GM19025 (cell line): Measurements from ENCODE around the gene FAM169A.
"Not testable (repeated sequence)": the region's sequence is repeated elsewhere in the genome, so short reads cannot be mapped to it uniquely, and the experiment has no call there.

ENCODE experiments used
- ATAC-seq: cut with Tn5 transposase; IDR thresholded peaks from one replicate; pipeline ENCODE4 v1.9.1; 2021; ENCODE audit warnings: mild to moderate bottlenecking, low read depth, moderate library complexity; ENCODE audit not compliant: unreplicated experiment

FAM169A gene

DNA sequence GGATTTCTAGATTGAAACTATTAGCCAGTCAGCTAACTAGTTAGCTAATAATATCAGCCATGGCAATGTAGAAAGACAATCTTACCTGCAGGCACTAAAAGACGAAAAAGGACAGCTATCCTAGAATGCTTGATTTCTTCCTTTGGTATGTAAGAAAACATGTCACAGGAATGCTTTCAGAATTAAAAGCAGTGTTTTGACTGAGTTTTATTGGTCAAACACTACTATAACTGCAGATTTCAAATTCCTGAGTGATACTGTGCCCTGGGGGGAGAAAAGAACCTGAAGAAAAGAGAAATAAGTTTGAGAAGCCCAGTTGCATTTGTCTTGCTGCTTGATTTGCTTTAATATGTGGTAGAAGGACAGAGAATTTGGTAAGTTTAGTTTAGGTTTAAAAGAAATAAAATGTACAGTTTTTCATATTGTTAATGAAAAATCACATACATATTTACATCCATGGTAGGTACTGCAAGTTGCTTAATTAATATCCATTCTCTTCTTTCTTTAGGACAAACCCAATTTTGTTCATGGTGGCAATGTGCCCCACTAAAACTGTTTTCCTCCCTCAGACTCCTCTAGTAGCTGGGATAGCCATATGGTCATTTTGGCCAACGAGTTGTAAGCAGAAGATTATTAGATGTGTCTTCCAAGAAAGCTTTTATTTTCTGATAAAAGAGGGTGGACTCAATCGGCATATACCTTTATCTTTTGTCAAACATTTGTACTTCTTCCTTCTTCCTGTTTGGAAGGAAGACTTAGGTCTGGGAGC lies 4.3 kb upstream of the FAM169A start:
- no peak for ATAC-seq

DNA sequence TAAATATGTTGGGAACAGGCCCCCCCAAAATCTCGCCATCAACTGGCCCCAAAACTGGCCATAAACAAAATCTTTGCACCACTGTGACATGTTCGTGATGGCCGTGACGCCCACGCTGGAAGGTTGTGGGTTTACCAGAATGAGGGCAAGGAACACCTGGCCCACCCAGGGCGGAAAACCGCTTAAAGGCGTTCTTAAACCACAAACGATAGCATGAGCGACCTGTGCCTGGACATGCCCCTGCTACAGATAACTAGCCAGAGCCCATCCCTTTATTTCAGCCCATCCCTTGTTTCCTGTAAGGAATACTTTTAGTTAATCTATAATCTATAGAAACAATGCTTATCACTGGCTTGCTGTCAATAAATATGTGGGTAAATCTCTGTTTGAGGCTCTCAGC lies 3.2 kb upstream of the FAM169A start:
- not testable (repeated sequence) for ATAC-seq

DNA sequence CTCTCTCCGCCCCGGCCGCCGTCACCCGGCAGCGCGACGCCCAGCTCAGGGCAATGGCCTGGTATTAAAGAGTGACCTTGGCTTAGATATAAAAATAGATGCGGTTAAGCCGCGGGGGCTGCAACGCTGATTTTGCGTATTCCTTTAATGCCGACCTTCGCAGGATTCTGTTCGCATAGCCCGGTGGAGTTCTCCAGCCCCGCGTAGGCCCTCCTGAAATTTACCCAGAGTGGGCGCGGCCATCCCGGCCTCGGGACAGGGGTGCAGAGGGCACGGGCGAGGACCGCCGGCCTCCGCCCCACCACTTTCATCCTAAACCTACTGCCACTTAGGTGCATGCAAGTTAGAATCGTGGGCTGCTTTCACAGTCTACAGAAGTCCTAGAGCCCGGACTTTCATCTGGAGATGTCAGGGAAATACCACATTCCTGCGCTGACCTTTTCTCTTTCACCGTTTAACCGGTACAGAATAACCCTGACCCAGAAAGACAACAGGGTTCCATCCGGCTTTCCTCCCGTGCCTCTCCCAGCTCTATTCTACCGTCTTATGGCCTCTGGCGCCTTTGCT lies 492 bp upstream of the FAM169A start:
- ATAC-seq: peak; percentile 9

DNA sequence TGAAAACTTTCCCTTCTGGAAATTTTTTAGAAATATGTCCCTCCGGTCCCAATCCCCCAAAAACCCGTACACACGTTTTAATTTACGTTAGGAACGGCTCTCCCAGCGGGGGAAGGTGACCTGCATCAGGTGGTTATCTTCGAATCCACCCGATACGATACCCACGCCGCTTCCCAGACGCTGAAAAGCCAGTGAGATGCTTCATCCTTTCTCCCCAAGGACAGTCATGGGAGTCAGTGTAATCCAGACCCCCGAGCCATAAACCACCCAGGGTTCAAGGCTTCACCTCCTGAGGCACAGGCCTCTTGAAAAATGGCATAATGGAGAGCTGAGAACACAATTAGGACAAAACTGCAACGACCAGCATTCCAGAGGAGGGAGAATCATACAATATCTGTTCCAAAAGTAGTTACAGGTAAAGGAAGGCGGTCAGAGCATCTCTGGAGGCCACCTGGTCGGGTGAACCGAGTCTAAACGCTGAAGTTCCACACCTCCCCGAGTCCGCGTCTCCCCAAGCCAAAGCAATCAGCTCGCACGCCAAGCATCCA lies 857 bp downstream of the FAM169A start:
- no peak for ATAC-seq

DNA sequence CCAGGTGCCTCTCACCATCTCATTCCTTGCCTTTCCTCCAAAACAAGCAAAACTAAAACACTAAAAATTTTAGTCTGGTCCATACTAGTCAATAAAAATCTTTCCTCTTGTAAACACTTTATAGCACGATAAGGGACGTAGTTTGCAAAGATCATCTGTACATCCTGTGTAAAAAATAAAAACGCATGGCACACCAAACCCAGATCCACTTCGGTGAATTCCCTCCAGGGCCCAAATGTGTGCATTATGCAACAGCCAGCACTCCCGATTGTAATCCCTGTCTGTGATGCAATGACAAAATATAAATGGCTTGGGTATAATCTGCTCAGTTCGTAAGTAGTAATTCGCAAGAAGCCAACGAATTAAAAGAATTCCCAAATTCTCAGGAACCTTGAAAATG lies 1.4 kb downstream of the FAM169A start:
- ATAC-seq: no peak

DNA sequence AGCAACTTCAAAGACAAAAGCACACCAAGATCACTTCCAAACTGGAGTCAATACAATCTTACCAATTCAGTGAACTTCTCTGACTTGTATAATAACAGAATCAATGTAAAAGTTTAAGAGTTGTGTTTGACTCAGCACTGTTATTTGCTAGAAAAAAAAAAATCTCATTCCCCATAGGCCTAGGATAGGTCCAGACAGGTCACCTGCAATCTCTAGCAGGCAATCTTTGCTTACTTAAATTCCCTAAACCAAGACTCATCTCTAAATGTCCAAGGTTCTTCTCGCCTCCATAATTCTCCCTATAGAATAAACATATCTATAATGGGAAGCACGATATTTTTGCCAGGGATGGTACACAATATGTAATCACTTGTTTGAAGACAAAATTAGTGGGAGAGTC lies 2.5 kb downstream of the FAM169A start:
- no peak for ATAC-seq

DNA sequence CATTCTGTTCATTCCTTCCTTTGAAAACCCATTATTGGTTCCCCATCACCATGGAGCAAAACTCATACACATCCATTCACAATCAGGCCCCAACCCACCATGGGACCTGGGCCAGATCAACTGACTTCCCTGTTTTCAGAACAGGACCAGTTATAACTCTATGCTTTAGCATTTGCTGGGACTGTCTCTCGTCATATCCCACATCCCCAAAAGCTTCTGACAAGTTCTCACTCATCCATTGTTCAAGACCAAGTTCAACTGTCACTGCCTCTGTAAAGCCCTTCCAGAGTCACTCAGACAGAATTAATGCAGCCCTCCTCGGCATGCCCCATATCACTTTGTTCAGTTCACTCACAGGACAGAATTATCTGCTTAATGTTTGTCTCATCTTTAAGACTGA lies 4.0 kb downstream of the FAM169A start:
- no peak for ATAC-seq

DNA sequence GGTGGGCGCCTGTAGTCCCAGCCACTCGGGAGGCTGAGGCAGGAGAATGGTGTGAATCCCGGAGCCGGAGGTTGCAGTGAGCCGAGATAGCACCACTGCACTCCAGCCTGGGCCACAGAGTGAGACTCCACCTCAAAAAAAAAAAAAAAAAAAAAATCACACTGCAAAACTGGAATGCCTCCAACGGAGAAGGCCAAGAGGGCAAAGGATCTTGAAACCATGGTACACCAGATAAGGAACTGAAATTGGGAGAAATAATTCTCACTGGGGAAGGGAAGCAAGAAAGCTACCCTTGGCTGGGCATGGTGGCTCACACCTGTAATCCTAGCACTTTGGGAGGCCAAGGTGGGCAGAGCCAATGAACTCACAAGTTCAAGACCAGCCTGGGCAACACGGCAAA lies 9.2 kb downstream of the FAM169A start:
- not testable (repeated sequence) for ATAC-seq

DNA sequence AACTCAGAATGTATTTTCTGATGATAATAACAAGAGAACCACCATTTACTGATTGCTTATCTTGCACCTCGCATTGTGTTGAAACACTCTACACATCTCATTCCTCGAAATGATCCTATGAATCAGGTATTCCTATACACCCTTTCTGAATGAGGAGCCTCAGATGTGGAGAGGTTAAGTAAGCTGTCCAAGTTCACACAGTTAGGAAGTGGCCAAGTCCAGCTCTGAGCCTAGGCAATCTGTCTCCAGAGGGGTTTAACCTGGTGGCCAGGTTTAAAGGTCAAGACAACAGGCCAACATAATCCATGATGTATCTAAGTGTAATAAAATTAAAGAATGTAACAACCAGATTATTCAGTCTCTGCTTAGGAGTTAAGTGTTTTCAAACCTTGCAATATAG lies 12.9 kb downstream of the FAM169A start:
- ATAC-seq: no peak

DNA sequence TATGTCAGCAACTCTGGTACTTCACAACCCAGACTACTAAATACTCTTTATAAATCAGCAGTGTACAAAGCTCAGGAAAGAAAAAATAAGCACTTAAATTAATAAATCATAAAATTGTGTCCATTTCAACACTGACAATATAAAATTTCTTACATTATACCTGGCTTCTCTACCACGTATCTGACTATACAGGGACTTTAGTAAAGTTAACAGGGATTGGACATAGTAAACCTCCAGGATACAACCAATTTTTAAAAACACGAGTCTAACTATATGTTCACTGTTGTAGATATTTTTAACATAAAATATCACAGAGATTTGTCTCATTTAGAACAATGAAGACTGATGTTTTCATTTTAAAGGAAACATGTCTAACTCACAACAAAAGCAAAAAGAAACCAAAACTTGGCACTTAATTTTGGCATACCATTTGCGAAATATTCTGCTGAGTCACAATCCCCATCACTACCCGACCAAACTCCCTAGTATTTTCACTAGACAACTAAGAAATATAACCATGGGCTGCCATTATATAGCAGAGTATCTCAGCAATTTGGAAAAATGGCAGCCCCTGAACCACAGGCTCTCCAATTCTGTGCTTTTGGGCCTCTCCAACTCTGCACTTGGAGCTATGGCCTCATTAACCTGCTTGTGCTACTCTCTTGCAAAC lies 14.4 kb downstream of the FAM169A start:
- ATAC-seq: no peak

DNA sequence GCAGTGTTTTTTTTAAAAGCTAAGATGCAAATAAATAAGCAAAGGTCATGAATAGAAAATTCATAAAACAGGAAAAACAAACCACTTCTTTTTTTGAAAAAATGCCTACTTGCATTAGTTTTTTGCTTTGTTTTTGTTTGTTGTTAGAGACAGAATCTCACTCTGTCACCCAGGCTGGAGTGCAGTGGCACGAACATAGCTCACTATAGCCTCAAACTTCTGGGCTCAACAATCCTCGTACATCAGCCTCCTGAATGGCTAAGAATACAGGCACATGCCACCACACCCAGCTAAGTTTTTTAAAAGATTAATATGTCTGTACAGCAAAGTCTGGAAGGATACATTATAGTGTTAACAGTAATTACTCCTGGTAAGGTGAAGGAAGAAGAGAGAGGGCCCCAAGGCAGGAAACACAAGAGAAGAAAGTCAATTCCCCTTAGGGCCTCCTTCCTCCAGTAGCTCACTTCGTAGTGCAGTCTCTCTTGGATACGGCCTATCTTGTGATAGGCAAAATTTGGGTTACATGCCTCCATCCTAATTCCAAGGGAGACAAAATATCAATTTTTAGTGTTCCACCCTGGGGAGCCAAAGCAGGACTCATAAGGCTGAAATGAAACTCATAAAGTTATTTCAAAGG lies 15.3 kb downstream of the FAM169A start:
- no peak for ATAC-seq

DNA sequence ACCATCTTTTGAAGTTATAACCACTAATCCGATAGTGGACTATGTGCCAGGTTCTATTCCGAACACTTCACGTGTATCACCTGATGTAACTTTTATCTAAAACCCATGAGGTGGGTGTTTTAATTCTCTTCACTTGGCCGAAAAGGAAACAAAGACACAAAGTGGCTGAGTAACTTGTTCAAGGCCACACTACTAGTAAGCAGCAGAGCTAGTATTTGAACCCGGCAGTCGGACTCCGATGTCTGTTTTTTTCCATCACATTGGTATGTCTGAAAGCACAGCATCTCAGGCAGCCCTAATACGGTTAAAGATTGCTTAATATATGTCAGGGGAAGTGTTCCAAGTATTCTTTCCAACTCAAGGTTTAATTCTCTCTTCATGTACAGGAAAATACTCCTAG lies 16.2 kb downstream of the FAM169A start:
- ATAC-seq: no peak

DNA sequence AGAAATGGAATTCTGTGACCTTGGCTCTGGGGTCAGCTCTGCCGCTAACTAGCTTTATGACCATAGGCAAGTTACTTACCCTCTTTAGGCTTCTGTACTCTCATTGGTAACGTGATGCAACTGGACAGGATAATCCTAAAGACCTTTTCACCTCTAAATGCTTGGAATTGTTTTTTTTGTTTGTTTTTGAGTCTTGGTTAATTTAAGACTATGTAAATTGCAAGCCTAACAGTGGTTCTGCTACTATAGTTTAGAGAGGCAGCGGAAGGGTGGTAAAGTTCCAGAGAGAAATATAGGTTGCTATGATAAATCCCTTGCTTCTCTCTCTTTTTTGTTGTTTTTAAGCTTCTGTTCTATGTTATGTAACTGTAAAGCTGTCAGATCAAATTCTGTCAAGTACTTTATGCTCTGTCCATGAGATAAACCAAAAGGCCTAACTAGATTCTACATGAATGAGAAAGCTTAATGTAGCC lies 17.6 kb downstream of the FAM169A start:
- ATAC-seq: no peak

DNA sequence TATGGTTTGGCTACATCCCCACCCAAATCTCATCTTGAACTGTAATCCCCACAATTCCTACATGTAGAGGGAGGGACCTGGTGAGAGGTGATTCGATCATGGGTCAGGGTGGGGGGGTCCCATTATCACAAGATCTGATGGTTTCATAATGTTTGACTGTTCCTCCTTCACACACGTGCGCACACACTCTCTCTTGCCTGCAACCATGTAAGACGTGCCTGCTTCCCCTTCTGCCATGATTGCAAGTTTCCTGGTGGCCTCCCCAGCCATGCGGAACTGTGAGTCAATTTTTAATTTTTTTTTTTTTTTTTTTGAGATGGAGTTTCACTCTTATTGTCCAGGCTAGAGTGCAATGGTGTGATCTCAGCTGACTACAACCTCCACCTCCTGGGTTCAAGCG lies 27.0 kb downstream of the FAM169A start:
- ATAC-seq: no peak

DNA sequence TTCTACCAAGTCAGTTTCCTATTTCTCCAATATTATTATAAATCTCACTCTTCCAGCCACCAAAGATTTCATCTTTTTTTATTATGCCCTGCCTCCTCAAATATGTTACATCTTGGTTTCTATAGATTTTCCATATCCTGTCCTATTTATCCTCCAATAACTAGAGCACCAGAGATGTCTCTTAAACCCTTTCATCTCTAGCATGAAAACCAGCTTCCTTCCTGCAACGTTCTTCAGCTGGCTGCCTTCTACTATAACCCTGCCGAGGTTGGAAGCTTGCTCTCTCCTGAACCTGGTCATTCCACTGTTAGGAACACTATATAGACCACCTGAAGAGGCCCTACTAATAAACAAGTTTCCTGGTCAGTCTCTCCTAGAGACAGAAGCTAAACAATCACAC lies 27.9 kb downstream of the FAM169A start:
- no peak for ATAC-seq

DNA sequence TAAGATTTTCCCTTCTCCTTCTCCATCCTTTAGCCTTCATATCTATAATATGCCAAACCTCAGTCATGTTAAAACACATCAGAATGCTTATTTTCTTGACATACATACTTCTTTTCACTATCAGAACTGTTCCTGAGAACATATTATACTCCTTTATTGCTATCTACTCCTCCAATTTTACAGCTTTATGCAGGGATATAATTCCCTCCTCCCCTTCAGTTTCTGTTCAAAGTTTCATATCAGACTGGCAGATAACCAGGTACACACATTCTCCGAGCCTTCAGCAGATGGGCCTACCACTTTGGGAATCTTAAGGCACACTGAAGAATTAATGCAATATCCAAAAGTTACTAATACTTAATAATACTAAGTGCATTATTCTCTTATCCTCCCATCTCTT lies 29.1 kb downstream of the FAM169A start:
- no peak for ATAC-seq

DNA sequence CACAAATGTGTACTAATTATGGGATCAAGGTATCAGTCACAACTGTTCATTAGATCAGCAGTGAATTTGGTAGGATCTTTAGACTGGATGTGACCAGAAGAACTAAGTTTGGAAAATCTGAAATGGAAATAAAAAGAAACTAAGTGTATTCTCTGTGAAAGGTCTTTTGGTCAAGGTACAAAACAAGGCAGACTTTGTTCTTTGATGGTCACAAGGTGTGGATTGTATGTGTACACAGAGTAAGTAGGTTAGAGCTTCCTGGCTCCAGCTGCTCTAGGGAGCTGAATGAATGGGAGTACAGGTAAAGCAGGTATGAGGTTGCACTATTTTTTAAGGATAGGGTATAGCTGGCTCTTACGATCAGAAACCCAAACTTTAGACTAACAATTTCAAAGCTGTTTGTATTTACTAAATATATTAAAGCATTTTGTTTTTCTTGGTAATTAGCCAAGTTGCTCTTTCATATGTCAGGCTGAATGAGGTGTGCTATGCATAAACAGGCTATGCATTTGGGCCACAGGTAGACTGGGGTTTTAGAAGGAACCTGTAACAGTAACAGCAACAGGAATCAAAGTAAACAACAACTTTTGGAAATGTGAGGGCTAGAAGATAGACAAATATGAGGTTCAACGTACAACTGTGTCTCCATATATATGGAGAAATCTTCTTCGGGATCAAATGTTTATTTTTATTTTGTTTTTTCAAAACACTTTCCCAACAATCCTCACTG lies 32.5 kb downstream of the FAM169A start:
- ATAC-seq: no peak

DNA sequence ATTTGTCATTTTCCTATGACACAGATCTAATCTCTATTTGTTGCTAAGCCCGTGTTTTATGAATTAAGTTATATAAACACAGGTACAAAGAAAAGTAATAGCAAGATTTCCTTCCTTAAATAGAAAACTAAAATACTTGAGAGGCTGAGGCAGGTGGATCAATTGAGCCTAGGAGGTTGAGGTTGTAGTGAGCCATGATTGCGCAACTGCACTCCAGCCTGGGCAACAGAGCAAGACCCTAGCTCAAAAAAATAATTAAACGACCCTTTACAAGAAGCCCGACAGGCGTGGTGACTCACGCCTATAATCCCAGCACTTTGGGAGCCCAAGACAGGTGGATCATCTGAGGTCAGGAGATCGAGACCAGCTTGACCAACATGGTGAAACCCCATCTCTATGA lies 36.8 kb downstream of the FAM169A start:
- ATAC-seq: no peak

DNA sequence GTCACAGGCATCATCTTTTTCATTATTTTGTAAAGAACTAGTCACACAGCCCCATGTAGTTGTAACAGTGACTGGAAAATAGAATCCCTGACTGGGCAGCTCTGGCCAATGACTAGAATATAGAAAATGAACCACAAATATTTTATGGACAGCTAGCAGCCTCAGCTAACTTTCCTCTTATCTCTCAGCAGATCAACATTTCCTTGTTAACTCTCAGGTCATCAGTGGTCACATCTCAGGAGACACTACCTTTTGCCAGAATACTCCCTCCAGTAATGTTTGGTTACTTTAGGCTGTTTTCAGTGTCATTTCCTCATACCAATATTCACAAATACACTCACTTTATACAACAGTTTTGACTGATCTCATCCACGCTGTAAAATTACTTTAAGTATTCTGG lies 43.9 kb downstream of the FAM169A start:
- ATAC-seq: no peak

DNA sequence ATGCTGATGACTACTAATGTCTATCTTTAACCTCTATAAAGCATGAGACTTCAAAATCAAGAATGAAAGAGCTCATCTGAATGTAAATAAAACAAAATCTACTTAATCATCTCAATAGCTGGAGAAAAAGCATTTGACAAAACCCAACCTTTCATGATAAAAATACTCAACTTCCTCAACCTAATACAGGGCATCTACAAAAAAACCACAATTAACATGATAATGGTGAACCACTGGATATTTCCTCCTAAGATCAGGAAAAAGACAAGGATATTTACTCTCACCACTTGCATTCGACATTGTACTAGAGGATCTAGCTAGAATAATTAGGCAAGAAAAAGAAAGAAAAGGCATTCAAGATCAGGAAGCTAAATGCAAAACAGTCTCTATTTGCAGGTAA lies 49.3 kb downstream of the FAM169A start:
- ATAC-seq: no peak
